ENCODE data around the gene POLA1.
"Not testable (repeated sequence)": the region's sequence is repeated elsewhere in the genome, so short reads cannot be mapped to it uniquely, and the experiment has no call there.

The POLA1 gene

GRCh38 chrX:24693453-24694202 is at the start of gene POLA1:
Gene POLA1, plus strand, starts transcription at chrX:24693918. Its CDS starts 44 bp downstream, at chrX:24693962.
- peak; percentile 66 for DNase-seq

- no peak for DNase-seq
These were observed 47.7 kb upstream of the POLA1 start for GRCh38 chrX:24646006-24646405.

- DNase-seq = no peak
These were observed 47.0 kb upstream of the POLA1 start for GRCh38 chrX:24646745-24647182.

- no peak for DNase-seq
These were observed 46.3 kb upstream of the POLA1 start, which contains the start of gene PCYT1B for GRCh38 chrX:24647257-24648058. Gene PCYT1B, minus strand, starts transcription at chrX:24647347. Its CDS starts 242 bp downstream, at chrX:24647105.

- no peak for DNase-seq
These were observed 45.2 kb upstream of the POLA1 start for GRCh38 chrX:24648495-24648894.

GRCh38 chrX:24651783-24652182 is 41.9 kb upstream of the POLA1 start:
- DNase-seq = no peak

GRCh38 chrX:24655679-24656078 is 38.0 kb upstream of the POLA1 start:
- DNase-seq = not testable (repeated sequence)

GRCh38 chrX:24657671-24658386 is 35.9 kb upstream of the POLA1 start:
- DNase-seq = no peak

- no peak for DNase-seq
These were observed 35.3 kb upstream of the POLA1 start for GRCh38 chrX:24658421-24658820.

GRCh38 chrX:24659106-24659505 is 34.6 kb upstream of the POLA1 start:
- no peak for DNase-seq

GRCh38 chrX:24659646-24660045 is 34.1 kb upstream of the POLA1 start:
- DNase-seq = no peak

- no peak for DNase-seq
These were observed 32.4 kb upstream of the POLA1 start for GRCh38 chrX:24661292-24661691.

GRCh38 chrX:24662352-24662751 is 31.4 kb upstream of the POLA1 start:
- DNase-seq = no peak

GRCh38 chrX:24668111-24668510 is 25.6 kb upstream of the POLA1 start:
- DNase-seq = no peak

GRCh38 chrX:24672701-24673190 is 21.0 kb upstream of the POLA1 start:
- no peak for DNase-seq

GRCh38 chrX:24673424-24673823 is 20.3 kb upstream of the POLA1 start:
- DNase-seq = no peak

- no peak for DNase-seq
These were observed 17.2 kb upstream of the POLA1 start for GRCh38 chrX:24676403-24677024.

GRCh38 chrX:24682739-24683432 is 10.8 kb upstream of the POLA1 start:
- no peak for DNase-seq

- DNase-seq = no peak
These were observed 9.7 kb upstream of the POLA1 start for GRCh38 chrX:24684048-24684447.

GRCh38 chrX:24692305-24692704 is 1.4 kb upstream of the POLA1 start:
- no peak for DNase-seq

- DNase-seq = no peak
These were observed 1.1 kb downstream of the POLA1 start for GRCh38 chrX:24694825-24695224.

GRCh38 chrX:24696294-24696693 is 2.6 kb downstream of the POLA1 start:
- no peak for DNase-seq
